ENCODE data around the gene LYST. TPM values are rescaled to one million over a fixed set of nuclear protein-coding genes. Genes with fewer than 3 reads are reported as not detected.

Gene LYST
- total and polyA plus RNA-seq, 2 of the 8 experiments (the other 6 are each of a cell fraction or from before 2014, with no cell fraction given), result 0.29 to 0.58 TPM

- Histone ChIP-seq H3K4ac (replicated peaks; ENCODE audit: insufficient read length, low read depth, low read length) (peak overlapping the region; percentile 93), H3K23me2 (ENCODE audit: low read depth, low read length) (peaks cover 19% of the 10 kb centered on the region), H4K91ac (replicated peaks; ENCODE audit: insufficient read length, low read length) (peak overlapping the region; percentile 62), H4K20me1 (replicated peaks in 1 of 2; ENCODE audit: control insufficient read depth in 1 of 2, insufficient read depth in 2 of 2, low read length in 2 of 2) (peaks cover 0 to 2% of the 10 kb centered on the region in 2 experiments), H3K36me3 (ENCODE audit: control insufficient read depth in 2 of 4, insufficient read depth in 4 of 4, low read length in 3 of 4) (no peaks in the 10 kb centered on the region), H3K23ac (ENCODE audit: insufficient read length) (no peak overlapping the region), H2BK120ac (replicated peaks; ENCODE audit: low read depth, low read length) (peak overlapping the region; percentile 26), H3K27ac (ENCODE audit: low read depth, low read length) (peak overlapping the region; percentile 72; the same call in 1 of the 2 replicates), H3K4me3 (ENCODE audit: extremely low read depth in 1 of 4, insufficient read depth in 2 of 4, low read depth in 3 of 4, low read length in 4 of 4) (peak overlapping the region; percentile 45 to 87 (median 54); a peak in 7 of 8 replicates), H3K79me1 (ENCODE audit: low read depth, low read length) (no peaks in the 10 kb centered on the region), H3K27me3 (replicated peaks in 1 of 4; ENCODE audit: control insufficient read depth in 3 of 4, extremely low read depth in 1 of 4, insufficient read depth in 3 of 4, low read length in 3 of 4) (no peaks in the 10 kb centered on the region), H3K9ac (replicated peaks in 1 of 4; ENCODE audit: extremely low read depth in 1 of 4, low read depth in 3 of 4, low read length in 3 of 4) (peak overlapping the region in 3 of 4 experiments; percentile 65 to 77 (median 77); a peak in 6 of 7 replicates), H2BK12ac (ENCODE audit: low read depth, low read length) (peak overlapping the region; percentile 96), H3K79me2 (ENCODE audit: control insufficient read depth in 1 of 2, insufficient read depth in 2 of 2, low read length in 2 of 2) (peaks cover 0 to 21% of the 10 kb centered on the region in 2 experiments; a peak in 2 of 4 replicates), H2AFZ (ENCODE audit: low read length) (0 out of 2 replicates have a peak overlapping the region, but pooled peaks have one; percentile 60), H3K4me2 (ENCODE audit: insufficient read depth in 1 of 2, low read depth in 2 of 2, low read length in 2 of 2) (peak overlapping the region; percentile 82 to 91), H2BK15ac (ENCODE audit: low read length) (peak overlapping the region; percentile 72), H3K18ac (ENCODE audit: extremely low read depth, low read length) (peak overlapping the region; percentile 87), H2BK5ac (ENCODE audit: low read depth, low read length) (peak overlapping the region; percentile 87), H2AK5ac (ENCODE audit: low read depth, low read length) (peak overlapping the region; percentile 46; the same call in 1 of the 2 replicates), H4K8ac (ENCODE audit: extremely low read depth, insufficient read depth, low read length) (peak overlapping the region; percentile 81; the same call in 1 of the 2 replicates), H3K9me3 (ENCODE audit: insufficient read depth in 2 of 2, low read depth in 1 of 2, low read length in 1 of 2) (no peaks in the 10 kb centered on the region), H3K56ac (replicated peaks; ENCODE audit: insufficient read length, low read depth, low read length) (no peak overlapping the region), H3K14ac (ENCODE audit: insufficient read length) (no peak overlapping the region), H4K5ac (ENCODE audit: insufficient read length, low read depth, low read length) (no peak overlapping the region), H3K4me1 (replicated peaks in 1 of 4; ENCODE audit: control insufficient read depth in 3 of 4, insufficient read depth in 4 of 4, low read length in 3 of 4) (peaks cover 0 to 18% (median 6%) of the 10 kb centered on the region in 4 experiments), H2BK20ac (ENCODE audit: low read length) (peak overlapping the region; percentile 61; the same call in 1 of the 2 replicates)
- FAIRE-seq, result no peak
- DNase-seq (ENCODE audit: low read depth in 1 of 2, low spot score in 2 of 2), result no peak
- WGBS, 2 experiments (ENCODE audit: extremely low coverage in 1 of 2, insufficient coverage in 1 of 2, insufficient read length in 1 of 2, insufficient replicate concordance in 2 of 2, low coverage in 1 of 2, low lambda C conversion rate in 2 of 2, missing lambda C conversion rate in 1 of 2), result 34% methylated on average over 10 of the region's 10 CpGs; no CpG with 5 or more reads in 1 of the 2 experiments
- ChIA-PET POLR2A (ENCODE audit: partially characterized antibody) (interaction anchor here (1.2 to 1.8 kb wide), 7 partner anchors 8 to 51 kb away, joined by 3 to 5 read pairs (median 3); no protein-coding TSS in a partner anchor), CTCF (ENCODE audit: partially characterized antibody) (interaction anchor here (0.7 to 1.9 kb wide), 7 partner anchors 10 to 105 kb away, joined by 3 to 9 read pairs (median 4); no protein-coding TSS in a partner anchor)
- no peak for TF ChIP-seq GTF2F1 (IDR thresholded peaks at IDR 0.05; ENCODE audit: borderline replicate concordance, low read depth, low read length)
- TF ChIP-seq SP1 (IDR thresholded peaks at IDR 0.05; ENCODE audit: low read depth, low read length), result no peak
- no peak for TF ChIP-seq USF2 (IDR thresholded peaks at IDR 0.05; ENCODE audit: low read length)
- no peak for TF ChIP-seq MAX (IDR thresholded peaks at IDR 0.05)
- TF ChIP-seq NRF1 (IDR thresholded peaks at IDR 0.05; ENCODE audit: low read depth, low read length), result no peak
- TF ChIP-seq POU5F1 (IDR thresholded peaks at IDR 0.05; ENCODE audit: low read depth, low read length), result no peak
- no peak for TF ChIP-seq SAP30 (IDR thresholded peaks at IDR 0.05; ENCODE audit: insufficient read depth, insufficient replicate concordance, low read length)
- TF ChIP-seq ATF2 (IDR thresholded peaks at IDR 0.05; ENCODE audit: low read length), result no peak
Observed at GRCh38 chr1:235651170-235651806, 215.4 kb downstream of the LYST start.

Measured in H1 (cell line).